Mesendoderm (in vitro differentiated cells): Measurements from ENCODE around the gene OPRL1.
A peak's percentile ranks its signal among the peaks of the same experiment; 100 is the strongest.

Experiments used
- DNase-seq: peaks from one replicate; pipeline ENCODE4 v3.0.0; 2013
- H2AK5ac ChIP-seq: 2 replicates; pipeline ENCODE4 v1.6.1; 2013; ENCODE audit warnings: low read length, inconsistent platforms
- H2BK120ac ChIP-seq: 2 replicates; pipeline ENCODE4 v1.6.1; 2013; ENCODE audit warnings: low read depth, mild to moderate bottlenecking, low read length, moderate library complexity, mixed read lengths
- H2BK15ac ChIP-seq: replicated peaks from 2 replicates; pipeline ENCODE4 v1.6.1; 2013; ENCODE audit warnings: low read depth, mild to moderate bottlenecking, moderate library complexity
- H2BK5ac ChIP-seq: 2 replicates; pipeline ENCODE4 v1.6.1; 2013; ENCODE audit warnings: low read length, inconsistent platforms
- H3K18ac ChIP-seq: 2 replicates; pipeline ENCODE4 v1.6.1; 2013; ENCODE audit warnings: mild to moderate bottlenecking, low read length, mixed read lengths
- H3K23ac ChIP-seq: one replicate; pipeline ENCODE4 v1.6.1; 2013; ENCODE audit warnings: low read length
- H3K27ac ChIP-seq: 2 replicates; pipeline ENCODE4 v1.5.1; 2013; ENCODE audit warnings: low read depth, mild to moderate bottlenecking, inconsistent platforms, low read length, moderate library complexity
- H3K27me3 ChIP-seq: 2 replicates; pipeline ENCODE4 v1.6.1; 2013; ENCODE audit warnings: low read length, control low read depth, mild to moderate bottlenecking, inconsistent platforms; ENCODE audit not compliant: insufficient read depth, poor library complexity
- H3K36me3 ChIP-seq: 2 replicates; pipeline ENCODE4 v1.6.1; 2013; ENCODE audit warnings: low read length, inconsistent platforms; ENCODE audit not compliant: control insufficient read depth, insufficient read depth
- H3K4ac ChIP-seq: one replicate; pipeline ENCODE4 v1.6.1; 2013; ENCODE audit warnings: low read depth, mild to moderate bottlenecking, low read length, moderate library complexity
- H3K4me1 ChIP-seq: 2 replicates; pipeline ENCODE4 v1.6.1; 2013; ENCODE audit warnings: low read depth, low read length, inconsistent platforms; ENCODE audit not compliant: control insufficient read depth
- H3K4me2 ChIP-seq: 2 replicates; pipeline ENCODE4 v1.6.1; 2013; ENCODE audit warnings: low read length
- H3K4me3 ChIP-seq: 2 replicates; pipeline ENCODE4 v1.5.1; 2013; ENCODE audit warnings: mild to moderate bottlenecking, low read length
- H3K56ac ChIP-seq: one replicate; pipeline ENCODE4 v1.6.1; 2013; ENCODE audit warnings: low read length
- H3K79me1 ChIP-seq: 2 replicates; pipeline ENCODE4 v1.6.1; 2013; ENCODE audit warnings: low read length, inconsistent platforms
- H3K79me2 ChIP-seq: 2 replicates; pipeline ENCODE4 v1.6.1; 2013; ENCODE audit warnings: mild to moderate bottlenecking, low read length; ENCODE audit not compliant: control insufficient read depth, insufficient read depth
- H3K9ac ChIP-seq: 2 replicates; pipeline ENCODE4 v1.6.1; 2013; ENCODE audit warnings: low read length, inconsistent platforms
- H4K5ac ChIP-seq: one replicate; pipeline ENCODE4 v1.6.1; 2013; ENCODE audit warnings: low read length
- H4K8ac ChIP-seq: one replicate; pipeline ENCODE4 v1.6.1; 2013; ENCODE audit warnings: low read depth, mild to moderate bottlenecking, control low read depth, low read length, moderate library complexity
- WGBS: extraction: QIAGEN DNeasy Blood & Tissue Kit; methylation state at CpG from one replicate; pipeline ENCODE4 v1.1.7; 2013; ENCODE audit warnings: low lambda C conversion rate, missing lambda C conversion rate; ENCODE audit not compliant: insufficient coverage; ENCODE audit errors: extremely low coverage; 5-methylcytosine and 5-hydroxymethylcytosine counted together

The OPRL1 gene

DNA sequence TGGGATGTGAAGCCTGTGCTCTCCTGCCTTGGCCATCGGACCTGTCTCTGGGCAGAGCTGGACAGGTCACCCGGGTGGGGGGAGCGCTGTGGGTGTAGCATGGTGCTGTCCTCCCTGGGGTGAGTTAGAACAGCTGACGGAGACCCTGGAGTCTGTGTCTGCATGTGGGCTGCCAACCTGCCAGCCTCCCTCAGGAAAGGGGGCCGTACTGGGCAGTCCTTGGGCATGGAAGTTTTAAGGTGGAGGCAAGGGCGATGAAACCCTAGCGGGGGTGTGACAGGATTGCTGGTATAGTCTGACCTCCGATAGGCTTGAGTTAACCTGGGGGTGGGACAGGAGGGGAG lies 32.9 kb upstream of the OPRL1 start:
- no peak overlapping the region for H3K18ac ChIP-seq
- no peak overlapping the region for H2AK5ac ChIP-seq
- no peak overlapping the region for H2BK15ac ChIP-seq
- no peaks in the 10 kb centered on the region for H3K79me1 ChIP-seq
- no peak overlapping the region for H3K27ac ChIP-seq
- H3K4me3 ChIP-seq = no peak overlapping the region
- H3K56ac ChIP-seq = no peak overlapping the region
- H2BK5ac ChIP-seq = no peak overlapping the region
- no peak overlapping the region for H2BK120ac ChIP-seq
- no peaks in the 10 kb centered on the region for H3K79me2 ChIP-seq
- H3K36me3 ChIP-seq = no peaks in the 10 kb centered on the region
- H3K4me1 ChIP-seq = peaks cover 2% of the 10 kb centered on the region
- no CpG with 5 or more reads among the region's 8 CpGs for WGBS
- no peak overlapping the region for H4K5ac ChIP-seq
- H3K4ac ChIP-seq = no peak overlapping the region
- H3K4me2 ChIP-seq = no peak overlapping the region
- no peak overlapping the region for H3K9ac ChIP-seq
- H3K23ac ChIP-seq = no peak overlapping the region
- H4K8ac ChIP-seq = no peak overlapping the region
- no peak for DNase-seq
- peaks cover 12% of the 10 kb centered on the region for H3K27me3 ChIP-seq

DNA sequence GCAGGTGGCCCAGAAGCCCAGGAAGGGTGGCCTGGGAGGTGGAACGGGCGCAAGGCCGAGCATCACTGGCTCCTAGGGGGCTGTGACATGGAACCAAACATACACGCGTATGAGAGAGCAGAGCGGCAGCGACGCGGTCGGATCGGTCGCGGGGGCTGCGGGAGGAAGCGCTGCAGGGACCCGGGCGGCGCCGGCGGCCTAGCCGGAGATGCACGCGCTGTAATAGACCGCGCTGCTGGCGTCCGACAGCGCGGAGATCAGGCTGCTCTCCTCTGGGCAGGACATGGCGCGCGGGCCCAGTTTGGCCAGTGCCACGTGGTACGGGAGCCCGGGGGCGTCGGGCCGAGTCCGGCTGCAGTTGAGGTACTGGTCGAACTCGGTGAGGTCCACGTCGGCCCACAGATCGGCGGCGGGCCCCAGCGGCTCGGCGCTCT lies 31.9 kb upstream of the OPRL1 start:
- no peak overlapping the region for H3K18ac ChIP-seq
- no peaks in the 10 kb centered on the region for H3K79me2 ChIP-seq
- no peak overlapping the region for H4K5ac ChIP-seq
- H3K23ac ChIP-seq = no peak overlapping the region
- H3K27ac ChIP-seq = no peak overlapping the region
- H2BK5ac ChIP-seq = no peak overlapping the region
- H2BK120ac ChIP-seq = no peak overlapping the region
- peak overlapping the region; percentile 30 for H3K9ac ChIP-seq
- no peak overlapping the region for H4K8ac ChIP-seq
- H3K4me1 ChIP-seq = peaks cover 2% of the 10 kb centered on the region
- H3K4me3 ChIP-seq = no peak overlapping the region
- no peak overlapping the region for H2BK15ac ChIP-seq
- no peak overlapping the region for H3K4ac ChIP-seq
- no CpG with 5 or more reads among the region's 49 CpGs for WGBS
- H3K27me3 ChIP-seq = peaks cover 8% of the 10 kb centered on the region
- H2AK5ac ChIP-seq = no peak overlapping the region
- peak overlapping the region; percentile 74 for H3K56ac ChIP-seq
- no peaks in the 10 kb centered on the region for H3K79me1 ChIP-seq
- no peak for DNase-seq
- H3K36me3 ChIP-seq = no peaks in the 10 kb centered on the region
- peak overlapping the region; percentile 42 for H3K4me2 ChIP-seq

DNA sequence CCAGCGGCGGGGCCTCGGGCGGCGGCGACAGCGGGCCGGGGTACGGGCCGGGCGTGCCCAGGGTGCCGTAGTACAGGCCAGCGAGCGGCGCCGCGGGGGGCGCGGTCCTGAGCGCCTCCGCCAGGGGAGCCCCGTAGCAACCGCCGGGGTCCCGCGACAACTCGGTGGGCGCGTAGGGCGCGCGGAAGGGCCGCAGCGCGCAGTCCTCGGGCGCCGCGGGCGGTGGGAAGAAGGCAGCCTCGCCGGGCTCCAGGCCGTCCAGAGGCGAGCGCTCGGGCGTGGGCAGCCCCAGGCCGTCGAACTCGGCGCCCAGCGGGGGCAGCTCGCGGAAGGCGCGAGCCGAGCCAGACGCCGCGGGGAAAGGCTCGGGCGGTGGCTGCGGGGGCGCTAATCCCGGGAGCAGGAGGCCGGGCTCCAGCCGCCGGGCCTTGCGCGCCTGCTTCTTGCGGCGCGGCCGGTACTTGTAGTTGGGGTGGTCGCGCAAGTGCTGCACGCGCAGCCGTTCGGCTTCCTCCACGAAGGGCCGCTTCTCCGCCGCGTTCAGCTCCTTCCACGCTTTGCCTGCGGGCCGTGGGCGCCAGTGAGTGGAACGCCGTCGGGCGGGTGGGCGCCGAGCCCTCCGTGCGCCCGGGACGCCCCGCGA lies 31.4 kb upstream of the OPRL1 start:
- H3K27ac ChIP-seq = no peak overlapping the region
- no peak overlapping the region for H4K5ac ChIP-seq
- no peak overlapping the region for H2BK120ac ChIP-seq
- H3K9ac ChIP-seq = peak overlapping the region; percentile 37
- H3K36me3 ChIP-seq = no peaks in the 10 kb centered on the region
- H3K27me3 ChIP-seq = peaks cover 8% of the 10 kb centered on the region
- H3K56ac ChIP-seq = peak overlapping the region; percentile 74
- no peaks in the 10 kb centered on the region for H3K79me1 ChIP-seq
- H3K79me2 ChIP-seq = no peaks in the 10 kb centered on the region
- H2AK5ac ChIP-seq = no peak overlapping the region
- no peak overlapping the region for H2BK15ac ChIP-seq
- DNase-seq = no peak
- no peak overlapping the region for H3K23ac ChIP-seq
- no CpG with 5 or more reads among the region's 101 CpGs for WGBS
- H2BK5ac ChIP-seq = no peak overlapping the region
- H4K8ac ChIP-seq = no peak overlapping the region
- no peak overlapping the region for H3K4me3 ChIP-seq
- H3K4ac ChIP-seq = no peak overlapping the region
- H3K18ac ChIP-seq = no peak overlapping the region
- H3K4me1 ChIP-seq = peaks cover 5% of the 10 kb centered on the region
- peak overlapping the region; percentile 14 for H3K4me2 ChIP-seq

DNA sequence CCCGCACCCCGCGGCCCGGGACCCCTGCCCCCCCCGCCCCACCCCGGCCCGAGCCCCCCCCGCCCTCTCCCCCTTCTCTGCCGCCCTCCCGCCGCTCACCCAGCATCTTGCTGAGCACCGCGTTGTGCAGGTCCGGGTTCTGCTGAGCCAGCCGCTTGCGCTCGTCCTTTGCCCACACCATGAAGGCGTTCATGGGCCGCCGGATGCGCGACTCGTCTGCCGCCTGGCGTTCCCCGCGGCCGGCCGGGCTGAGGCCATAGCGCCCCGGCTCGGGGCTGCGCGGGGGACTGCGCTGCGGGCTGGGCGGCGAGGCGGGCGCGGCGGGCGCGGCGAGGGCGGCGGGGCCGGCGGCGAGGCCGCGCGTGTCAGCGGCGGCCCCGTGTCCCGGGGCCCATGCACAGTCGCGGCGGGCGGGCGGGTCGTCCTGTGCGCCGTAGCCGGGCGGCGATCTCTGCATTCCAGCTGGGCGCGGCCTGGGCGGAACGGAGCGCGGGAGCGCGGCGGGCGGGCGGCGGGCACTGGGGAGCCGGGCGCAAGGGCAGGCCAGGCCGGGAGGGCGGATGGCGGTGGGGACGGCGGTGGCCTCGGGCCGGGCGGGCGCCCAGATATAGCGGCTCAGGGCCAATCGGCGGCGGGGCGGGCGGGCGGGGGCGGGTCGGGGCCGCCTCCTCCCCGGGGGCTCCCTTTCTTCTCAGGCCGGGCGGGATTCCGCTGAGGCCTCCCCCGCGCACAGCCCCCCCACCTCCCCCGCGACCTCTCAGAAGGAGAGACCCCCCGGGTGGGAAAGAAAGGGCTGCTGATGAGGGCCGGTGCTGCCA lies 30.6 kb upstream of the OPRL1 start, which contains the start of gene SOX18:
Gene SOX18 (minus strand): TSS at position 580 of the 818 bp plus-strand sequence. CDS start 123 bp downstream, at position 457.
- peak; percentile 69 for DNase-seq
- no CpG with 5 or more reads among the region's 111 CpGs for WGBS

DNA sequence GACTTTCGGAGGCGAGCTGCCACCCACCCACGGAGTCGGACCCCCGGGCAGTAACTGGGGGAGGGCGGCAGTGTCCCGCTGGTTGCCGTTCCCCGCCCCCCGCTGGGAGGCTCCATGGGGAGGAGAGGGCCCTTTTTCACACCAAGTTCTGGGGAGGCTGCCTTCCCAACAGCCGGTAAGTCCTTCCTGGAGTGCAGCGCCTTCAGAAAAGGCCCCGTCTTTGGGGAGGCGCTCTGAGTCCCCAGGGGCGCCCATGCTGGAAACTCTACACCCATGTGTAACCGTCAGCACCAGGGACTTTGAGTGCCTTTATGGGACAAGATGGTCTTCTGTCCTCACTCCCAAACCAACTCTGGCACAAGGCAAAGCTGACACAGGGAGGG lies 30.0 kb upstream of the OPRL1 start:
- no peaks in the 10 kb centered on the region for H3K79me1 ChIP-seq
- H3K36me3 ChIP-seq = no peaks in the 10 kb centered on the region
- peak overlapping the region; percentile 25 for H3K56ac ChIP-seq
- no peaks in the 10 kb centered on the region for H3K79me2 ChIP-seq
- no peak overlapping the region for H4K8ac ChIP-seq
- H3K4me1 ChIP-seq = peaks cover 13% of the 10 kb centered on the region
- H3K4me3 ChIP-seq = no peak overlapping the region
- H2BK5ac ChIP-seq = no peak overlapping the region
- DNase-seq = no peak
- H3K27ac ChIP-seq = no peak overlapping the region
- H3K4ac ChIP-seq = no peak overlapping the region
- no peak overlapping the region for H4K5ac ChIP-seq
- H2AK5ac ChIP-seq = no peak overlapping the region
- no peak overlapping the region for H2BK120ac ChIP-seq
- H2BK15ac ChIP-seq = no peak overlapping the region
- peak overlapping the region; percentile 16 for H3K9ac ChIP-seq
- peaks cover 8% of the 10 kb centered on the region for H3K27me3 ChIP-seq
- H3K4me2 ChIP-seq = no peak overlapping the region
- no peak overlapping the region for H3K23ac ChIP-seq
- no CpG with 5 or more reads among the region's 16 CpGs for WGBS
- H3K18ac ChIP-seq = no peak overlapping the region

More for the DNA sequence above, 30.6 kb upstream of the OPRL1 start, which contains the start of gene SOX18:
- H3K36me3 ChIP-seq = no peaks in the 10 kb centered on the region
- no peak within 1 kb of the TSS for H4K5ac ChIP-seq
- H2AK5ac ChIP-seq = no peak within 1 kb of the TSS
- H3K79me2 ChIP-seq = no peaks in the 10 kb centered on the region
- peaks cover 10% of the 10 kb centered on the region for H3K4me1 ChIP-seq
- no peak within 1 kb of the TSS for H2BK5ac ChIP-seq
- peaks cover 8% of the 10 kb centered on the region for H3K27me3 ChIP-seq
- H3K27ac ChIP-seq = no peak within 1 kb of the TSS
- peak within 1 kb of the TSS; percentile 45 for H3K9ac ChIP-seq
- H3K4ac ChIP-seq = no peak within 1 kb of the TSS
- H3K79me1 ChIP-seq = no peaks in the 10 kb centered on the region
- peak within 1 kb of the TSS; percentile 43 for H3K18ac ChIP-seq
- no peak within 1 kb of the TSS for H3K23ac ChIP-seq
- peak within 1 kb of the TSS; percentile 67 for H3K56ac ChIP-seq
- H4K8ac ChIP-seq = no peak within 1 kb of the TSS
- H3K4me3 ChIP-seq = no peak within 1 kb of the TSS
- no peak within 1 kb of the TSS for H2BK15ac ChIP-seq
- H3K4me2 ChIP-seq = peak within 1 kb of the TSS; percentile 14
- no peak within 1 kb of the TSS for H2BK120ac ChIP-seq
